Measurements from ENCODE around the gene HSPA13.
"Not testable (repeated sequence)": the region's sequence is repeated elsewhere in the genome, so short reads cannot be mapped to it uniquely, and the experiment has no call there.

DNA sequence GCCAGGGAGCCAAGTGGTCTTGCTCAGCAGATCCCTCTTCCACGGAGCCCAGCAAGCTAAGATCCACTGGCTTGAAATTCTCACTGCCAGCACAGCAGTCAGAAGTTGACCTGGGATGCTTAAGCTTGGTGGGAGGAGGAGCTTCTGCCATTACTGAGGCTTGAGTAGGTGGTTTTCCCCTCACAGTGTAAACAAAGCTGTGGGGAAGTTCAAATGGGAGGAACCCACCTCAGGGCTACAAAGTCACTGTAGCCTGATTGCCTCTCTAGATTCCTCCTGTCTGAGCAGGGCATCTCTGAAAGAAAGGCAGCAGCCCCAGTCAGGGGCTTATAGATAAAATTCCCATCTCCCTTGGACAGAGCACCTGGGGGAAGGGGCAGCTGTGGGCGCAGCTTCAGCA, 55.6 kb downstream of the HSPA13 start:
- not testable (repeated sequence) for TF ChIP-seq POLR2A (IDR thresholded peaks at IDR 0.05)
- TF ChIP-seq, protein P1, sequence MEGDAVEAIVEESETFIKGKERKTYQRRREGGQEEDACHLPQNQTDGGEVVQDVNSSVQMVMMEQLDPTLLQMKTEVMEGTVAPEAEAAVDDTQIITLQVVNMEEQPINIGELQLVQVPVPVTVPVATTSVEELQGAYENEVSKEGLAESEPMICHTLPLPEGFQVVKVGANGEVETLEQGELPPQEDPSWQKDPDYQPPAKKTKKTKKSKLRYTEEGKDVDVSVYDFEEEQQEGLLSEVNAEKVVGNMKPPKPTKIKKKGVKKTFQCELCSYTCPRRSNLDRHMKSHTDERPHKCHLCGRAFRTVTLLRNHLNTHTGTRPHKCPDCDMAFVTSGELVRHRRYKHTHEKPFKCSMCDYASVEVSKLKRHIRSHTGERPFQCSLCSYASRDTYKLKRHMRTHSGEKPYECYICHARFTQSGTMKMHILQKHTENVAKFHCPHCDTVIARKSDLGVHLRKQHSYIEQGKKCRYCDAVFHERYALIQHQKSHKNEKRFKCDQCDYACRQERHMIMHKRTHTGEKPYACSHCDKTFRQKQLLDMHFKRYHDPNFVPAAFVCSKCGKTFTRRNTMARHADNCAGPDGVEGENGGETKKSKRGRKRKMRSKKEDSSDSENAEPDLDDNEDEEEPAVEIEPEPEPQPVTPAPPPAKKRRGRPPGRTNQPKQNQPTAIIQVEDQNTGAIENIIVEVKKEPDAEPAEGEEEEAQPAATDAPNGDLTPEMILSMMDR (IDR thresholded peaks at IDR 0.05), result not testable (repeated sequence)

All from right lobe of liver (tissue), 4 donors.